Measurements from ENCODE around the gene SMOC2. TPM values are rescaled to one million over a fixed set of nuclear protein-coding genes. Genes with fewer than 3 reads are reported as not detected.

Gene SMOC2, protein sequence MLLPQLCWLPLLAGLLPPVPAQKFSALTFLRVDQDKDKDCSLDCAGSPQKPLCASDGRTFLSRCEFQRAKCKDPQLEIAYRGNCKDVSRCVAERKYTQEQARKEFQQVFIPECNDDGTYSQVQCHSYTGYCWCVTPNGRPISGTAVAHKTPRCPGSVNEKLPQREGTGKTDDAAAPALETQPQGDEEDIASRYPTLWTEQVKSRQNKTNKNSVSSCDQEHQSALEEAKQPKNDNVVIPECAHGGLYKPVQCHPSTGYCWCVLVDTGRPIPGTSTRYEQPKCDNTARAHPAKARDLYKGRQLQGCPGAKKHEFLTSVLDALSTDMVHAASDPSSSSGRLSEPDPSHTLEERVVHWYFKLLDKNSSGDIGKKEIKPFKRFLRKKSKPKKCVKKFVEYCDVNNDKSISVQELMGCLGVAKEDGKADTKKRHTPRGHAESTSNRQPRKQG
- 33.5 TPM for total RNA-seq

DNA sequence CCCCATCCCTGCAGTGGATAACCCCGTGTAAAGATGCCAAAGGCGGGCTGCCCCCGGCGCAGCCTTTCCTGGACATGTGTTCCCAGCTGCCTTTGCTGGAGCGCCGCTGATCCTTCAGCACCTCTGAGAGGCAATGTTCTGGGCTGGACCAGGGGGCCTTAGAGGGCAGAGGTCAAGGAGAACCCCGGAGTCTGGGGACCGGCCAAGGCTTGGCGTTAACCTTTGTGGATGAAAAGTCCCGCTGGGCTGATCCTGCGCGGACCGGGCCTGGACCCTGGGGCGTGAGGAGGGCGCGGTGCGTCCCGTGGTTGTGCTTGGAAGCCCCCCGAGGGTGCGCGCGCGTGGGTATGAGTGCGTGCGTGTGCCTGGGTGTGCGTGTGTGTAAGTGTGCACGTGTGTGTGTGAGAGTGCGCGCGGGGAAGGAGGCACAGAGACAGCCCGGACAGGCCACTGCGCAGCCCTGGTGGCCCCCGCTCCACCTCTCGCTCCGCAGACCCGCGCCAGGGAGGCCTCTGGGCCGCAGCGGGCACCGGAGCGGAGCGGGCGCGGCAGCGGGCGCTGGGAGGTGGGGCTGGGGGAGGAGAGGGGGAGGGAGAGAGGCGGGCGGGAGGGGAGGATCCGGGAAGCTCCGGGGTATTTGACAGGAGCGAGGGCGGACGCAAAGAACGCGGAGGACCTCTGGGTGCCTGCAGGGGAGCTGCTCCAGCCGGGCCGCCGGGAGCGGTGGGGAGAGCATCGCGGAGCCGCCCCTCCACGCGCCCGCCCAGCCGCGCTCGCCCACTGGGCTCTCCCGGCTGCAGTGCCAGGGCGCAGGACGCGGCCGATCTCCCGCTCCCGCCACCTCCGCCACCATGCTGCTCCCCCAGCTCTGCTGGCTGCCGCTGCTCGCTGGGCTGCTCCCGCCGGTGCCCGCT is at the start of gene SMOC2:
Gene SMOC2, plus strand, starts transcription at position 665 of the 914 bp plus-strand sequence. Its CDS starts 187 bp downstream, at position 852.
- peak; percentile 62 for DNase-seq

DNA sequence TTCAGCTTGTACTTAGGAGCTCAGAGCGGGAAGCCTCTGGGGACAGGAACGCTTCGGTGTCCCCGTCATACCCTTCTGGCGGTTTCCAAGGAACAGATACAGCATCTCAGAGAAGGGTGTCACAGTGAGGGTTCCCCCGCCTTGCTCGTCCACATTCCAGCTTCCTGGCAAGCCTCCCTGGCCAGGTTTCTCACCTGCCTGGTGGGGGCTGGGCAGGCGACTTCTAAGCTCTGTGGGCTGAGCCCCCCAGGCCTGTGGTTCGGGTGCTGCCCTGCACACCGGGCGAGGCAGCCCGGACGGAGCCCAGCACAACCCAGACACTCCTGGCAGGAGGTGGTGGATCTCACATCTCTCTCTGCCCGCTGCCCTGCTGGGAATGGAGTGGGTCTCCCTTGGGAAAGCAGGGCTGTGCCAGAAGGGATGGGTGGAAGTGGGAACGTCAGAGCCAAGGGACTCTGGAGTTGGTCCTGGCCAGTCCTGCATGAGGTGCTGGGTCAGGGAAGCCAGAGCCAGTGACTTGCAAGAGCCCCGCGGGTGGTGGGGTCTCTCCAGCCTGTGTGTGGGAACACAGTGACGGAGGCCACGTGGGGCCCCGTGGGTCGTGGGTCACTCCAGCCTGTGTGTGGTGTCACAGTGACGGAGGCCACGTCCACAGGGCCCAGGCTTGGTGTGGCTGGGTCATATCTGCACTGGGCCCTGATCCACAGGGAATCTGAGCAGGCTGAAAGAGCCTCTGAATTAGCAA is 47.7 kb upstream of the SMOC2 start:
- DNase-seq, result no peak

DNA sequence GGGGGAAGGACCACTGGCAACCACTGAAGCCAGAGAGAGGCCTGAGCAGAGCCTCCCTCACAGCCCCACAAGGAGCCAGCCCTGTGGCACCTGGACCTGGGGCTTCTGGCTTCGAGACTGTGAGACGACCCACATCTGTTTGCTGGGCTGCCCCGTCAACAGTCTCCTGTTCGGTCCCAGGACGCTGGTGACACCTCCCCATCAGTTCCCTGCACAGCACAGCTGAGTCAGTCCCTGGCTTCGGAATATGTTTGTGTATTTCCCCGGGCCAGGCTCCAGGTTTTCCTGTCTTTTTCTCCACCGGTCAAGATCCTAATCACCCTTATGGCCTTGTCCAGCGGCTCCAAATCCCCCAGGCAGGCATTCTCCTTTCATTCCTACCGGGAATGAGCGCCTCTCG is 46.4 kb upstream of the SMOC2 start:
- no peak for DNase-seq

DNA sequence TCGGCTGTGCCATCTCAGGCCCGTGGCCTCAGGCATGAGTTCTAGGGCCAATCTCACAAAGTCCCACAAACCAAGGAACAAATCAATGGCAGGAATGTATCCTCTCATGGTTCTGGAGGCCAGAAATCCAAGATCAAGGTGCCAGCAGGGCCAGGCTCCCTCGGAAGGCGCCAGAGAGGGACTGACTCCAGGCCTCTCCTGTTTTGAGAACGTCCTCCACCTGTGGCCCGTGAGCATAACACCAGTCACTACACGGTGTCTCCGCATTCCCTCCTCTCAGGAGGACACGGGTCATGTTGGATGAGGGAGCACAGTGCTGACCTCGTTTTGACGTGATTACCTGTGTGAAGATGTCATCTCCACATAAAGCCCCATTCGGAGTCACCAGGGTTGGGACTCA is 45.0 kb upstream of the SMOC2 start:
- no peak for DNase-seq

DNA sequence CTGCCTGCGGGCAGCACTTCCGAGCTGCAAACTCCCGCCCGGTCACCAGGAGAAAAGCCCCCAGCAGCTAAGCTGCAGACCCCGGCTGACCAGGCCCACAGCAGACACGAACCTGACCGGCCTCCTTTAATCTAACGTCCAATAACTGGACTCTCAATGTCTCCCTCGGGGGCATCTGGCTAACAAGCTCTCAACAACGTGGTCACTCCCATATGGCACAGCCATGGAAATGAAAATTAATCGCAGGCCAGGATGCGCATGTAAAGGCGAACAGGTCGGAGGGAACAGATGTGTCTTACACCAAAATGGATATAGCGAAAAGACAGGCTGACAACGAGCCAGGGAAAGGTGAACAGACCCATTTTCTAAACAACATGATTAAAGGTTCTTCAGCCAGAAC is 44.4 kb upstream of the SMOC2 start:
- peak; percentile 54 for DNase-seq

DNA sequence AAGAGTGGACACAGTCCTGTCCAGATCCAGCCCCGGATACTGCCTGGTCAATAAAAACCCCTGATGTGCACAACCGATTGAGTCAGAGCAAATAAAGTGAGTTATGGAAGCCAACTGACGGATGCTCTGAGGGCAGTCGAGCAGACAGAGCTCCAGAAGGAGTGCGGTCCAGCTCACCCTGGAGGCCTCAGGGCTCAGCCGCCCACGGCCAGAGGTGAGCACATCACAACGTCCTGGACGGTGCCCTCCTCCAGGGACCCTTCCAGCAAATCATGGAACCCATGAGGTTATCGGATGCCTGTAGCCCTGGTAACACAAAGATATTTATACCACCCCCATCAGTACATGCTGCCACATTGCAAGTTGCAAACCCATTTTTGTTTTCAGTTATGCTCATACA is 44.0 kb upstream of the SMOC2 start:
- DNase-seq, result no peak

DNA sequence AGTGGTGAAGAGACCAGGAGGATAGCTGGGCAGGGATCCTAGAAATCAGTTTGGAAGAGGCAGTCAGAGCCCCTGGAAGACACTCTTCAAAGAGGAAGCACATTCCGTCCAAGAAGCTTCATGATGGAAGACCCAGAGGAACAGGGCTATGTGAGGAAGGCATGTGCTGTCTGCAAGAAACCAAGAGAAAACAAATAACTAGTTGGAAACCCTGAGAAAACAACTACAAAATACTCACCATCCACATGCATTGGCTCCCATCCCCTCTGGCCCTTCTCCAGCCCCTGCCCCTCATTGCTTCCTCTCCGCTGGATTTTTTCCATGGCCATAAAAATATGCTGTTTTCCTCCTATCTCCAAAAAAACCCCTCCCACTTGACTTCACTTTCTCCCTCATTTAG is 40.9 kb upstream of the SMOC2 start:
- DNase-seq, result peak; percentile 63

DNA sequence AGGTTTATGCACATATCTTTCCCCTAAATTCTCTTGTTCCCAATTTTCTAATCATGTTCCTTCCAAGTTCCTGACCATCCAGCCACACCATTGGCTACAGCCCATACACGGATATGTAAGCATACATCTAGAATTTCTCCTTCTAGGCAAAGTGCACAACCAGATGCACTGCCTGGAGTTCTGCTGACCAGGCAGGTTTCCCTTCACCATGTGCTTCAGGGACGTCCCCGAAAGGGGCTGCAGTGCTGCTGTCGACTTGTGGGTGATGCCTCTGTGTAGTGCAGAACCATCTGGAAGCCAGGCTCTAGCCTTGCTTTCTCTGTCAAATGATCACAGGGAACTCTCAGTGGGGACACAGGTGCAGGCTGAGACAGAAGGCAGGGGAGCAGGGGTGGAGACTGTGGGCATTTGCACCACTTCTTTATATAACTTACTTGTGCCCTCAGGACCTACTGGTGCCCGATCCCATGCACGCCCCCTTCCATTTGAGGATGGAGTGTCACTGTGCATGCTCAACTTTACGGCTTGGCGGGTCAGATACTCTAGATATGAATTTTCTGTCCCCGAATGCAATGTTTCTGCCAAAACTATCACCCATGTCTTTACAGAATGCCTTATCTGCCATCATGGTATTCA is 37.5 kb upstream of the SMOC2 start:
- no peak for DNase-seq

DNA sequence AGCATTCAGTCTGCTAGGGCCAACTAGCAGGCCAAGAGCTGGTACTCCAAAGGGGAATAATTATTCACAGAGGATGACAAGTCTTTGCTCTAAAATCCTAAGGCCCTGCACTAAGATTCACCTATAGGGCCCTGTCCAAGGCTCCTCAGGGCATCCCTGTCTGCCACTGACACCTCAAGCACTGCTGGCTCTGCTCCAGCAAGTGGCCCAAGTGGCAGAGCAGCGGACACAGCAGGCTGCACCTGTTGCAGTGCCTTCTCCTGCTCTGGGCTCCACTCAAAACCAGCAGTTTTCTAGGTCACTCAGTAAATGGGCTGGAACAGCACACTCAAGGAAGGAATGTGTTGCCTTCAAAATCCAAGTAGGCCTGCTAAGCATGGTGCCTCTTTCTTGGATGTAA is 36.4 kb upstream of the SMOC2 start:
- no peak for DNase-seq

DNA sequence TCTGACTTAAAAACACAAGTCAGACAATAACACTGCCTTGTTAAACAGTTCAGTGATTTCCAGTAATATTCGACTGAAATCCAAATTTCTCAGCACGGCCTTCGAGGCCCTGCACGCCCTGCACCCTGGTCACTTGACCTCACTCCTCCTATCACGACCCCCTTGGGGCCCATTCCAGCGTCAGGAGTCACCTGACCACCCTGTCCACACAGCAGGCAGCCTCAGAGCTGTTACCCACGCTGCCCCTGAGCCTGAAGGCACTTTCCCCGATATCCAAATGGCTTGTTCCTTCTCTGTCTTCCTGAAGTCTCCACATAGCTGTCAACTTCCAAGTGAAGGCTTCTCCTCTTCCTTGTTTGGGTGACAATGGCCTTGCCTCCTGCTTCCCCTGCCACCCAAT is 33.1 kb upstream of the SMOC2 start:
- DNase-seq, result no peak

DNA sequence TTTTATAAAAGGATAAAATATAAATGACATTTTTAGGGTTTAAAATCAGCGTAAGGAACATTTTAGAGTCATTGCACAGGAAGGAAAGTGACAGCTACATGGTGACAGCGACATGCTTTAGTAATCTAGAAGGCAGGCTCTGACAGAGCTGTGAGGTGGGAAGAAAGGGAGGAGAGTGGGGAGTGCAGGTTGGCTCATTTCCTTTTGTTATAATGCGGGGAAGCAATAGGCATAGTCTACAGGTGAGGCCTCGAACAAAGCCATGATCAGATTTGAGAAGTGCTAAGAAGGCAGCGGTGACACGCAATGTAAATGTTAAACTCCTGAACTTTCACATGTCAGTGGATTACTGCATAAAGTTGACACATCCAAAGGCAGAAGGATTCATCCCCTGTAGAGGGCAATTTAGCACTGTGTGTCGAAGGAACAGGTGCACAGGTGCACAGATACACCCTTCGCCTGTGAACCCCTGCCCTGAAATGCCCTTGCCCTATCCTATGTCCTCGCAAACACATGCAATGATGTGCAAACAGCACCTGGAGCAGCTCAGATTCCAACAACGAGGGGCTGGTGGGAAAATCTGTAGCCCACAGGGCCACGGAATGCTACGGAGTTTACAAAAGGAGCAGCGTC is 32.4 kb upstream of the SMOC2 start:
- no peak for DNase-seq

DNA sequence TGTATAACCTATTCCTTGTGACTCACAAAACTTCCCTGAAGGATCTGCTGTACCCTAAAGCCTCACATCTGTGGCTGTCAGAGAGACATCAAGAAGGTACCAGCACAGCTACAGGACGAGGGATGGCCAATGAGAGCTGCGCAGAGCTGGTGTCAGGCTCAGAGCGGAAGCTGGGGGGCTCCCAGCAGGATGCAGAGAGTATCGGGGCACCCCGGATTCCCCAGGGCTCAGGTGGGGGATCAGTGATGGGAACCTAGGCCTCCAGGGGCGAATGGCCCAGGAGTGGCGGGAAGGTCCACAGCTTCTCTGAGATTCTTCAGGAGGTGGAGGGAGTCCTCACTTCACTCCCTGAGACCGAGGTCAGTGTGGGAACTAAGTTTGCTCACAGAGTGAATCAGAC is 30.9 kb upstream of the SMOC2 start:
- DNase-seq, result no peak

DNA sequence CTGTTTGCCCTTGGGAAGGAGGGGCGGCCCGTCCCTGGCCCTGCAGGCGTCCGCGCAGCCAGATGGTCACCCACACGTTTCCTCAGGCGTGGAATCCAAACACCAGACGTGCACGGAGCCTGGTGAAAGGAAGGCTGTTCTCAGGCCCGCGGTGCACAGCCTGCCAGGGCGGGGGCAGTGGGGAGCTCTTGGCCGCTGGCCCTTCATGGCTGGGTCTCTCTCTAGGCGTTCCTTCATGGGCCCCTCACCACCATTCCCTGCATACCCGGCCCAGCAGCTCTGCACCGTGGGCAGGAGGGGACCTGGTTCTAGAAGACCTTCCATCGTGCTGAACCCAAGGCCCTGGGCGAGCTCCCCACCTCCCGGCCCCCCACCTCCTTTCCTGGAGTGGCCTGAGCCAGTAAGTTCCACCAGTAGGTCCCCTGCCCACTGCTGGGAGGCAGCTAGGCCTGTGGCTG is 30.4 kb upstream of the SMOC2 start:
- no peak for DNase-seq

DNA sequence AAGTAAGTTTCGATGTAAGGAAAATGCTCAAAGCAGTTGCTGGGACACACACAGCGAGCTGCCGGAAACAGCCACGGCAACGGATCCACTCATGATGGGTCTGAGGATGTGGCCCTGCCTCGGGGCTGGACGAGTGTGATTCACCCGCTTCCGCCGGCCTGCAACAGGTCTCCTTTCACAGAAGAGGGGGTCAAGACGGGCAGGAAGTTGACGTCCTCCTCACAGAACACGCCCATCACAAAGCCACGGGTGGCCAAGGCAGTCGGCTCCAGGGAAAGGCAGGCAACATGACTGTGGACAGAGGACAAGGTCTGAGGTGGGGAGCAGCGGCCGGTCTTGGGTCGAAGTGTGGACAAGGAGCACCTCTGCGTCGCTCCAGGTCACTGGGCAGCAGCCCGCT is 29.9 kb upstream of the SMOC2 start:
- DNase-seq, result no peak

DNA sequence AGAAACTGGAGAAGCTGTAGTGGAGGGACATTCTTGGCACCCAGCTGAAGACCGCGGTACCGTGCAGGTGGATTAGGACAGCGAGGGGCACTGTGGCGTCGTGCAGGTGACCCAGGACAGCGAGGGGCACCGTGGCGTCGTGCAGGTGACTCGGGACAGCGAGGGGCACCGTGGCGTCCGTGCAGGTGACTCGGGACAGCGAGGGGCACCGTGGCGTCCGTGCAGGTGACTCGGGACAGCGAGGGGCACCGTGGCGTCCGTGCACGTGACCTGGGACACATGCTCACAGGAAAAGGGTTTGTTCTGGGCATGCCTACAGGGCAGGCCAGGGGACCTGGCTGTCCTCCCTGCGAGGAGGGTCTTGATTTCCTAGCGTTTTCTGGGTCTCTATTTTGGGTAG is 29.2 kb upstream of the SMOC2 start:
- DNase-seq, result no peak

DNA sequence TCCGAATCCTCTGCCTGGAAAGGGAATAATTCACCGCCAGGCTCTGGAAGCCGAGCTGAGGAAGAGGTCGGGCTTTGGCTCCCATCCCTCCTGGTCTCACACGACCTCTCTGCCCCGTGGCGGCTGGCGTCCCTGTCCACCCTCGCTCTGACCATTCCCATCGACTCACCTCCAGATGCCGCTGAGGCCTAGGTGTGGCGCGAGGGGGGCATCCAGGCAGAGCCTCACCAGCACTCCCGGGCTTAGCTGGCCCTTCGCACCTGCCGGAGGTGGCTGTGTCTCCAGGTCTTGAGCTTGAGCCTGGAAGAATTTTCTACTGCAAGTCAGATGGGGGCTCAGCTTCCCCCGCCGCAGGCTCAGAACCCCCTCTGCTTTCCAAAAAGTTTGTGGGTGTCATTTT is 28.5 kb upstream of the SMOC2 start:
- DNase-seq, result no peak

DNA sequence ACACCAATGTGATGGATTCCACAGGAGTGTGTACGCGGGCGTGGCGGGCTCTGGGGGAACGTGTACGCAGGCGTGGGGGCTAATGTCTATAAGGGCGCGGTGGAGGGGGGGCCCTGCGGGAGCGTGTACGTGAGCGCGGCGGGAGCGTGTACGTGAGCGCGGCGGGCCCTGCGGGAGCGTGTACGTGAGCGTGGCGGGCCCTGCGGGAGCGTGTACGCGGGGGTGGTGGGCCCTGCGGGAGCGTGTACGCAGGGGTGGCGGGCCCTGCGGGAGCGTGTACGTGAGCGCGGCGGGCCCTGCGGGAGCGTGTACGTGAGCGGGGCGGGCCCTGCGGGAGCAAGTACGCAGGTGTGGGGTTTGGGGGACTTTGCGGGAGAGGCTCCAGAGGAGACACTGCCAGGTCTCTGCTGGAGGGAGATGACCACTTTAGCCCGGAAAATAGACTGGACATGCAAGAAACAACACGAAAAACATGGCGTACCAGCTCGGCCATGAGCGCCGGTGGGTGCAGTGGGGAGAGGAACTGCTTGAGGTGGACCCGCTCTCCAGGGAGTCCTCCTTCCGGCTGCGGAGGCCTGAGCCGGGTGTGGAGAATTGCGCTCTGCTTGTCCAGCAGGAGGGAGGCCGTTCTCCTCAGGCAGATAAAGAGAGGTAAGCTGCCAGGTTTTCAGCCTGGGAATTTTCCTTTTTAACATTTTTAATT is 27.8 kb upstream of the SMOC2 start:
- DNase-seq, result no peak

DNA sequence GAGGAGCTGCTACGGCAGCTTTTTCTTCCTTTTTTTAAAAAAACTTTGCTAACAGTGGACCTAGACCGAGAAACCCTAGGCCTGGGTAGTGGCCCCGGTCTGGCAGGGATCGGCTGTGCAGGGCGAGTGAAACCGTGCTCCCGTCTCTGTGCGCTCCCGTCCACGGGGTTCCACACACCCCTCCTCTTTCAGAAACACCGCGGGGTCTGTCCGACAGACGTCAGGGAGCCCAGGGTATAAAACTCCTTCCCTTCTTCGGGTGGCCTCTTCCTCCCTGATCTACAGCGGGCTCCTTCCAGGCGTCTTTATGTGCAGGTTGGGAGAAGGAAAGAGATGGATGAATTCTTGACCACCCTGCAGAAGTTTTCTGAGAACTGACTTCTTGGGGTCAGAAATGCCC is 27.1 kb upstream of the SMOC2 start:
- no peak for DNase-seq

DNA sequence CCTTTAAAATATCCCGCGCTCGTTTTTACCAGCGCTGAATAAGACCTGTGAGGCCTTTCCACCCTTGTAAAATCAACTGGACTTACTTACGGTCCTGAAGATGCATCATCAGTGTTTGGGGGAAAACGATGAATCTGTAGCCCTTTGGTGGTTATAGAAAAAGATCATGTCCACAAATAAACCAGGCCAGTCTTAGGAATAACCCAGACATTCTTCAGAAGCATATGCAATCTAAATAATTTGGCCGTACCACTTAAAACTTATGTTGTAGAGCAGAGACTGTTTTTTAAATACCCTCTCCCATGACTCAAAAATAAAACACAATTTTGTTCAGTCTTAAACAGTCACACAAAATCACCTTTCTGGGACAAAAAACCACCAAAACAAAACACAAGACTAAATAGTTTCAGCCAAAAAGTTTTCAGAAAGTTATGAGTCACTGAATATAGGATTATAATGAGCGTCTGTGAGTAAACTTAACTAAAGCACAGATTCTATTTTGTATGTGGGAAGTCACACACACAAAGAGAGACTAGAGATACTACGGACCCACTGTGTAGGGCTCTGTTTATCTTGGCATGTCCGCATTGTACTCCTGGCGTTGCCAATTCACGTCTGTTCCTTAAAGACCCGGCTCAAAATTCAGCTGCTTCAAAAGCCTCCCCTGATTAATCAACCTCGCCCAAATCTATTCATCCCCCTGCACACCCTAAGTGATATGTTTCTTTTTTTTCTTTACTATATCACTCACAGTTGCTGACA is 26.5 kb upstream of the SMOC2 start:
- peak; percentile 72 for DNase-seq

Measured in tongue (tissue), 2 donors.